MCF 10A (cell line): ENCODE measurements around the gene PALLD. TPM values are rescaled to one million over a fixed set of nuclear protein-coding genes. Genes with fewer than 3 reads are reported as not detected.

ENCODE experiments used
- BruUV-seq: library from RNA; stranded (reverse); fragments of 400-500 nt; replicated peaks from 2 replicates; lab custom pipeline; 2021; lab: Mats Ljungman, UMichigan
- CTCF ChIA-PET: fragments of 300-600 bp; sonication (Branson Sonifier 250); formaldehyde crosslinking; extraction: SDS; loops from one replicate; lab custom pipeline; 2021; ENCODE audit warnings: antibody characterized with exemption, inconsistent platforms; lab: Yijun Ruan, JAX
- POLR2A ChIA-PET: fragments of 300-600, 350-650 bp; sonication (Branson Sonifier 250); formaldehyde crosslinking; extraction: SDS; loops from one replicate; lab custom pipeline; 2020; ENCODE audit warnings: antibody characterized with exemption, inconsistent platforms; lab: Yijun Ruan, JAX
- DNase-seq: peaks from one replicate; pipeline ENCODE4 v3.0.0-alpha.2; 2018; ENCODE audit not compliant: unreplicated experiment
- H3K27ac Mint-ChIP-seq: one replicate; pipeline ENCODE4 v1.8.0; 2022; ENCODE audit warnings: mild to moderate bottlenecking, low read depth, mixed read lengths; ENCODE audit not compliant: unreplicated experiment
- H3K27me3 Mint-ChIP-seq: one replicate; pipeline ENCODE4 v1.8.0; 2022; ENCODE audit warnings: mixed read lengths; ENCODE audit not compliant: insufficient read depth, unreplicated experiment
- H3K36me3 Mint-ChIP-seq: one replicate; pipeline ENCODE4 v1.8.0; 2022; ENCODE audit warnings: mild to moderate bottlenecking, moderate library complexity, mixed read lengths; ENCODE audit not compliant: insufficient read depth, unreplicated experiment
- H3K4me1 Mint-ChIP-seq: one replicate; pipeline ENCODE4 v1.8.0; 2022; ENCODE audit warnings: mixed read lengths; ENCODE audit not compliant: insufficient read depth, unreplicated experiment
- H3K4me3 Mint-ChIP-seq: one replicate; pipeline ENCODE4 v1.8.0; 2022; ENCODE audit warnings: mild to moderate bottlenecking, moderate library complexity, mixed read lengths; ENCODE audit not compliant: unreplicated experiment
- H3K9me3 Mint-ChIP-seq: one replicate; pipeline ENCODE4 v1.8.0; 2022; ENCODE audit warnings: mixed read lengths; ENCODE audit not compliant: unreplicated experiment
- intact Hi-C: fragments of 100-400 bp; cut with micrococcal nuclease; formaldehyde crosslinking; loops from 2 replicates; pipeline ENCODE4 v1.14.1; 2022
- total RNA-seq: library from RNA; stranded (reverse); gene quantifications from 2 replicates; pipeline ENCODE4 v1.2.3, GENCODE V29; 2022
- TF ChIP-seq, protein P1 (sequence below): fragments of 200-600 bp; IDR thresholded peaks from one replicate; pipeline ENCODE4 v1.8.0; 2022; ENCODE audit warnings: antibody characterized with exemption, mild to moderate bottlenecking; ENCODE audit not compliant: unreplicated experiment

Gene PALLD
- total RNA-seq, 1 experiment from 2014 or later, result 191 TPM

DNA sequence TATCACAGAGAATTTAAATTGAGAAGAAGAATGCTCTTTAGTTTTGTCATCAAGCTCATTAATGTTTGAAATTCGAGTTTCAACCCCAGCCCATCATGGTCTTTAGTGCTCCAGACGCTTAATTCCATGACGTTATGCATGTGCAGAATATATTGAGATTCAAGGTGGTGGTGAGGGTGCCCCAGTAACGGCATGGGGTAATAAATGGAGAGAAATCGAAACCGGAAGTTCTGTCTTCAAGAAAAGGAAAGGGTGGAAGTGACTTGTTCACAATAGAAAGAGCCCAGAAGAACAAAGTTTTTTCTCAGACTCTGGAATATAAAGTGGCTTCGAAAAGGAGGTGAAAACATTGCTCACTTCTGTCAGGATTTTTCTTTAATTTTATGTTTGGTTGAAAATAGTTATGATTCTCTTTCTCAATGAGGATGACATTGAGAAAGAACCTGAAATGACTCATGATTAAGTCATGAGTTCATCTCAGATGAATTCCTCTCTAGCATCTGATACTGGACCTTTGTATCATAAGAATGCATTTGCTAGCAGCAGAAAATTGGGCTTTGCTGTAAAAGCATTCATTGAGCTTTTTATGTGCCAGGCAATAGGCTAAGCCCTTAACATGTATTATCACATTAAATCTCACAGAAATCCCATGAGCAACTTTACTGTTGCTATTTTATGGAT, 15.8 kb upstream of the PALLD start:
- Mint-ChIP-seq H3K9me3 (no peaks in the 10 kb centered on the region), H3K27me3 (no peaks in the 10 kb centered on the region), H3K4me1 (peaks cover 26% of the 10 kb centered on the region), H3K4me3 (peak overlapping the region; percentile 96), H3K27ac (peak overlapping the region; percentile 95), H3K36me3 (peaks cover 13% of the 10 kb centered on the region)
- intact Hi-C loops, result loop anchor here (1.0 to 10.0 kb wide), 2 partner anchors 163 to 296 kb away; partner anchors contain the start of gene DDX60
- DNase-seq, result peak; percentile 81
- POLR2A ChIA-PET, result interaction anchor here (0.6 to 2.5 kb wide), 5 partner anchors 14 to 986 kb away, joined by 3 to 14 read pairs (median 5); partner anchors contain the start of gene DDX60
- BruUV-seq, result no TSS peak
- TF ChIP-seq, protein P1, sequence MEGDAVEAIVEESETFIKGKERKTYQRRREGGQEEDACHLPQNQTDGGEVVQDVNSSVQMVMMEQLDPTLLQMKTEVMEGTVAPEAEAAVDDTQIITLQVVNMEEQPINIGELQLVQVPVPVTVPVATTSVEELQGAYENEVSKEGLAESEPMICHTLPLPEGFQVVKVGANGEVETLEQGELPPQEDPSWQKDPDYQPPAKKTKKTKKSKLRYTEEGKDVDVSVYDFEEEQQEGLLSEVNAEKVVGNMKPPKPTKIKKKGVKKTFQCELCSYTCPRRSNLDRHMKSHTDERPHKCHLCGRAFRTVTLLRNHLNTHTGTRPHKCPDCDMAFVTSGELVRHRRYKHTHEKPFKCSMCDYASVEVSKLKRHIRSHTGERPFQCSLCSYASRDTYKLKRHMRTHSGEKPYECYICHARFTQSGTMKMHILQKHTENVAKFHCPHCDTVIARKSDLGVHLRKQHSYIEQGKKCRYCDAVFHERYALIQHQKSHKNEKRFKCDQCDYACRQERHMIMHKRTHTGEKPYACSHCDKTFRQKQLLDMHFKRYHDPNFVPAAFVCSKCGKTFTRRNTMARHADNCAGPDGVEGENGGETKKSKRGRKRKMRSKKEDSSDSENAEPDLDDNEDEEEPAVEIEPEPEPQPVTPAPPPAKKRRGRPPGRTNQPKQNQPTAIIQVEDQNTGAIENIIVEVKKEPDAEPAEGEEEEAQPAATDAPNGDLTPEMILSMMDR, result no peak
- CTCF ChIA-PET, result interaction anchor here (0.7 kb wide), 1 partner anchor 34 kb away, joined by 4 read pairs; no protein-coding TSS in a partner anchor

- TF ChIP-seq, protein P1, result no peak
- POLR2A ChIA-PET, result interaction anchor here (0.6 kb wide), 1 partner anchor 179 kb away, joined by 3 read pairs; no protein-coding TSS in a partner anchor
- no peaks in the 10 kb centered on the region for H3K27me3 Mint-ChIP-seq
- no peaks in the 10 kb centered on the region for H3K9me3 Mint-ChIP-seq
- H3K36me3 Mint-ChIP-seq, result peaks cover 7% of the 10 kb centered on the region
- BruUV-seq, result no TSS peak
- H3K27ac Mint-ChIP-seq, result no peak overlapping the region
- no peak overlapping the region for H3K4me3 Mint-ChIP-seq
- CTCF ChIA-PET, result interaction anchor here (1.4 kb wide), 1 partner anchor 15 kb away, joined by 3 read pairs; no protein-coding TSS in a partner anchor
- H3K4me1 Mint-ChIP-seq, result peaks cover 36% of the 10 kb centered on the region
- DNase-seq, result no peak
- intact Hi-C loops, result loop anchor here (10.0 kb wide), 1 partner anchor 299 kb away; no protein-coding TSS in a partner anchor
Observed at GRCh38 chr4:168483811-168484210, 13.0 kb upstream of the PALLD start.

DNA sequence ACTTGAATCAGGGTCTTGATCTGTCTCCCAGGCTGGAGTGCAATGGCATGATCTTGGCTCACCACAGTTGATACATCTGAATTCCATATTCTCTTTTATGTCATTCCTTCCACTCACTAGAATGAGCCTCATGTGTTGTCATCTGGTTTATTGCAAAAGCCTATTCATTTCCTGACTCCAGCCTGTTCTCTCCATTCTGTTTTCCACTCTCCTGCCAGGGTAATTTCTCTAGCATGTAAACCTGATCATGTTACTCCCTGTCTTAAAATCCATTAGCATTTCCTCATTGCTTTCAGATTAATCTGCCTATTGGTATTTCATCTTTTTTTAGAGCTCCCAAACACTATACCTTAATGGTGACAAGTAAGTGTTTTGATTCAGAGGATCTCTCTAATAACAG, 12.2 kb upstream of the PALLD start:
- no peak overlapping the region for H3K27ac Mint-ChIP-seq
- ChIA-PET CTCF (interaction anchor here (0.6 to 0.7 kb wide), 5 partner anchors 70 to 852 kb away, joined by 3 to 4 read pairs (median 4); no protein-coding TSS in a partner anchor), POLR2A (interaction anchor here (0.6 kb wide), 1 partner anchor 180 kb away, joined by 3 read pairs; no protein-coding TSS in a partner anchor)

More for the DNA sequence above, 12.2 kb upstream of the PALLD start:
- peaks cover 6% of the 10 kb centered on the region for H3K36me3 Mint-ChIP-seq
- no peaks in the 10 kb centered on the region for H3K27me3 Mint-ChIP-seq
- intact Hi-C loops, result loop anchor here (10.0 kb wide), 1 partner anchor 300 kb away; no protein-coding TSS in a partner anchor
- no peaks in the 10 kb centered on the region for H3K9me3 Mint-ChIP-seq
- BruUV-seq, result no TSS peak
- H3K4me1 Mint-ChIP-seq, result peaks cover 33% of the 10 kb centered on the region
- no peak overlapping the region for H3K4me3 Mint-ChIP-seq
- peak; percentile 32 for DNase-seq
- TF ChIP-seq, protein P1, result no peak
